NCI-H1436 (cell line): ENCODE data around the gene DACH1.
"Not testable (repeated sequence)": the region's sequence is repeated elsewhere in the genome, so short reads cannot be mapped to it uniquely, and the experiment has no call there.

Experiments used
- DNase-seq: peaks from one replicate; lab custom pipeline; 2025; lab: John Stamatoyannopoulos, UW

Gene DACH1

GRCh38 chr13:71865874-71866334 lies 1.1 kb downstream of the DACH1 start:
- DNase-seq, result no peak

GRCh38 chr13:71864986-71865873 lies 1.8 kb downstream of the DACH1 start:
- DNase-seq, result peak; percentile 20

DNA sequence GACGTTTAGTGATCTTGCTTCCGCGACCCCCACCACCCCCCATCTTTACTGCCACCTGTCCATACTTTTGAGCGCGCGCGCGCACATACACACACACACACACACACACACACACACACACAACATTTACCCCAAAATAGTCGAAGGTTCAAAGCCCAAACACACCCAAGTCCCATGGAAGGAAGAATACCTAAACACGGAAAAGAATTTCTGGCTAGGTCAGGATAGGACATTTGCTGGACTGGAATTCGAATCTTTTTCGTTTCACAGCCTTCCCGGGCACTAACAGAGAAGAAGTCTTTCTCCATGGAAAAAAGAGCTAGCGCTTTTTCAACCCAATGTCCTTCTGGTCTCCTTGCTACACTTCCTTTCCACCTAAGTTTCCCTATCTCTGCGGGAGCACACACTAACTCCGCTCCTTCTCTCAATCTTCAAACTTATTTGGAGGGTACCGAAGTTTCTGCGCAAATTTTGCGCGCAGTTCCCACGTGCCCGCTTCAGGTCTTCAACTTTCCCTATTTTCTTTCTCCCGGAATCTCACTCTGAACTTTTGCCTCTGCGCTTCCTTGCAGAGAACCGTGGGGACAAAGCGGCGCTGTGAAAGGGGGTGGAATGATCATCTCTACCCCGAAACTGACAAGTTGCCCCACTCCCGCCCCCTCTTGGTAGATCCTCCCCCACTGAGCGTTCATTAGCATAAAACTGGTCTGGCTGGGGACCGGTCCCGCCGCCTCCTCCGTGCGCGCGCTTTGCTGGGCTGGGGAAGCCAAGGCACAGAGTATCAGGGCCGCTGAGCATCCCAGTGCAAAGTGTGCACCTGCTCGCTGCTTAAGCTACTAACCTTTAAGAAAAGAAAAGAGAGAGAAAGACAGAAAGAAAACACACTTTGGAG lies 2.7 kb downstream of the DACH1 start:
- peak; percentile 56 for DNase-seq

DNA sequence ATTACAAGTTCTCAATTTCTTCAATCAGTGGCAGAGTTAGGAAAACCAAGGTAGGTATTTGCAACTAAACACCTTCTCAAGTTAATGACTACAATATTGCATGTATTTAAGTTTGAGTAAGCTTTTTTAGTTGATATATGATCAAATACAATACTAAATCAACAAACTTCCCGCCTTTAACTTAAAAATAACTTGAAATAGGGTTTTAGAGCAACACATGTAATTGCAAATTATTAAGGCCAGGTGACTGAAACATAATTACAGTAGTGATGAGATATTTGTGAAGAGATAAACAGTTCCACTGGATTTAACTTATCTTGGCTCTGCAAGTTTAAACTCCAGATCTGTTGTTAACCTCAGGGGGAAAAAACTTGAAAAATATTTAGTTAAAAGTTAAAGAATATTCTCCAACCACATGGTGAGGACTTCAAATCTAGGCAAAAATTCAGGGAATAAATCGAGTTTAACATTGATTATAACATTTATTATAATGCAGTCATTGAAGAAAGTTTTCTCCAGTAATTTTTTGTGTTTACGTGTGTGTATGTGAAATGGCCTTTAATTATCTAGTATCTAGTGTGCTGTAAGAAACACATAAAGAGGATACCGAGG lies 3.6 kb downstream of the DACH1 start:
- DNase-seq, result no peak

DNA sequence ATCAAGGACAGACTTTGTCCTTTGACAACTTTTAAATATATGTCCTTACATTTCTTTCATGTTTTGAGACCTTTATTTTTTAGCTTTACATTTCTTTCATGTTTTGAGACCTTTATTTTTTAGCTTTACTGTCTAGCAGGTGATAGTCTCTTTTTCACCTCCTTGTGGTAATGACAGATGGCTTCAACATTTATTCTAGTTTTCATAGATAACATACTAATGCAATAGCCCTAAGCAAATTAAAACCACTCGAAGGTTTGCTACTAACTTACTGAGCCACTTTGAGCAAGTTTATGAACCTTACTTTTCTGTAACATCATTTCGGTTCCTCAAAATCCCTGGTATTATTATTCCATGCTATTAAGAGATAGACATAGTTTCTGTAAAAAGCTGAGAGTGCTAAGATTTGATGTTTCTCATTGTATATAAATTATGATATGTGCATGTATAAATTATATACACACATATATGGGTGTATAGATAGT lies 4.5 kb downstream of the DACH1 start:
- DNase-seq, result no peak

DNA sequence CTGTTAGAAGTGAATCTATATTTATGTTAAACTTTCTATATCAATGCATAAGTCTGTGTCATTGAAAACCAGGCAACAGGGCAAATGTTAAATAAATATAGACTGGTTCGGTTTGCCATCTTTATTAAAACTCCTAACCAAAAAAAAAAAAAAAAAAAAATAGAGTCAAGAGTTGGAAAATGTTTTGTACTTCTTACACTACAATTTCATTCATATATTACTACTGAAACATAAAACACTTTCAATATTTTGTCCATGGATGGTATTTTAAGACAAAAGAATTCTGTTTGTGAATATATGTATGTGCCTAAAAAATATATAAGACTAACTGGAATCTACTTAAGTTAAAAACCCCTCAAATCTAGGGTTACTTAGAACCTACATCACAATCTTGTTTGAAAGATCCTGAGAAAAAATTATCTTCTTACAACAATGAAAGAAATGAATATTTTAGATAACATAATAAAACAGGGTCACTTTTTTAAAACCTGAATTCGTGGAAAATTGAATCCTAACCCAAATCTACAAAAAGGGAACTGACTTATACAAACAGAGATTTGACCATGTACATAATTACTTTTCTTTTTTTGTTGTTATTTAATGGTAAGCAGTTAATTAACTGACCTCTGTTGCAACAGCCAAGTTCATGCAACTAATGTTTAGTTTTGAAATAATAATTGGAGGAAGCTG lies 5.1 kb downstream of the DACH1 start:
- no peak for DNase-seq

GRCh38 chr13:71860547-71861138 lies 6.4 kb downstream of the DACH1 start:
- DNase-seq, result no peak

DNA sequence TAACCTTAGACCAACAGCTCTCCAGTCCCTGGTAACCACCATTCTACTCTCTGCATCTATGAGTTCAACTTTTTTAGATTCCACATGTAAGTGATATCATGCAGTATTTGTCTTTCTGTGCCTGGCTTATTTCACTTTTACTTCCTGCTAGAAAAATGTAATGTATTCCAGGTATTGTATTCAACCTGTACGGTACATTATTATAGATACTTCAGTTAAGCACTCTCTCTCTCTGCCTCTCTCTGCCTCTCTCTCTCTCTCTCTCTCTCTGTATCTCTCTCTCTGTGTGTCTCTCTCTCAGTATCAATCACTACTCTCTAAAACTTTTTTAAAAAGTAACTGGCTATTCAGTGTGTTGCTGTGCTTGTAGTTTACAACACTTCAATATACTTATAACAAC lies 8.4 kb downstream of the DACH1 start:
- DNase-seq, result no peak

GRCh38 chr13:71856548-71857043 lies 10.4 kb downstream of the DACH1 start:
- no peak for DNase-seq

DNA sequence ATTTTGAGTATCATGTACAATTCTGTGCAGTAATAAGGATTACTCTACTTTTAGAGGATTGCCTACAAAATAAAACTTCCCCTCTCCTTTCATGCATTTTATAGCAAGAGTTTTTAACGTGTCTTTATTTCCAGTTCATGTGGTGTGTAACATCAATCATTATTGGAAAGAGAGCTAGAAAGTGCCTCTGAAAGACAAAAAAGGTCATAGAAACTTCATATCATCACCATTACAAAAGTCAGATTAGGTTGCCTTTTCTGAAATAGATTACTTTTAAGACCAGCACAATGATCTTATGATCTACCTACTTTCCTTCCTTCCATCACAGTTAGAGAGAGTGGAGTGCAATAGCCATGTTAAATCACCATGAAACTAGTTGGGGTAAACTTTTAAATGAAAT lies 12.6 kb downstream of the DACH1 start:
- no peak for DNase-seq

DNA sequence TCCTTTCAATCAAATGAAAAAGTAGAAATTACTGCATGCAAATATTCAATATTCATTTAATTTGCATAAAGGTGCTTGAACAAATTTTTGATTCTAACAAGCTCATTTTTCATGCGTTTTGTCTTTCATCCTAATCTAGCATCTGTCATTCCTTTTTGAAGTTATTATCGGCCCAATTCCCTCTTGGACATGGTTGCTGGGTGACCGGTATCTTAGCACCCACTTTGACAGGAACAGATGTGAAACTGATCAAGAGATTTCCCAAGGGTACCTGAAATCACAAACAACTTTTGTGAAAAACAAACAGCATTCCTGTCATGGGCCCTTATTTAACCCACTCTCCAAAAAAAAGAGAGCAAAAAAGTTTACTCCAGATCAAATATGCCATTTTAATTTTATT lies 13.3 kb downstream of the DACH1 start:
- DNase-seq, result no peak

- DNase-seq, result no peak
Observed at GRCh38 chr13:71852736-71853135, 14.3 kb downstream of the DACH1 start.

- no peak for DNase-seq
Observed at GRCh38 chr13:71851498-71852409, 15.2 kb downstream of the DACH1 start.

DNA sequence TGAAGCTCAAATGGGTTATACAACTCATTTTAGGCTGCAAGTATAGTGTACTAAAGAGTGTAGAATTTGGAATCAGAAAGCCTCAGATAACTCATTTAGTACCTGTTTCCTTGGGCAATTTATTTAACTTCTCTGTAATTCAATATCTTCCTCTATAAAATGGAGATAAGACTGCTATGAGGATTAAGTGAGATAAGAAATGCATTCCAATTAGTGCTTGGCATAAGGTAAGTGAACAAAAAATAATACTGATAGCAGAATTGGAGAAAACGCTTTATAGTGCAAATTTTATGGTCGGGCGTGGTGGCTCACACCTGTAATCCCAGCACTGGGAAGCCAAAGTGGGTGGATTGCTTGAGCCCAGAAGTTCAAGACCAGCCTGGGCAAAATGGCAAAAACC lies 25.0 kb downstream of the DACH1 start:
- no peak for DNase-seq

DNA sequence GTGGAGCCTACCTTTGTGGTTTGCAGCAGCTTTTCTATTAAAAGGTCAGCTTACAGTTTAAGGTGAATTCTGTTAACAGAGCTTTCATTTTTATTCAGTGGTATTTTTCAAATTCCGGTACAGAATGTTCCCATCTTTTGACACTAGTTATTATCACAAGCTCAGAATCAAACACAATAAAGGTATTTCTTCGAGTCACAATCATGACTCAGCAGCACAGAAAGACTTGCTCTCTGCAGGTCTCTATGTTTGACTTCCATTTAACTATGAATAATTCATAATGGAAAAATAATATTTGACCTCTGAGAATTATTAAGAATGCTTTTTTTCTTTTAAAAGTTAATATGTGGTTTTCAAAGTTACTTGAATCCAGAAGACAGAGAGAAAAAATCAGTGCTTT lies 28.2 kb downstream of the DACH1 start:
- DNase-seq, result no peak

DNA sequence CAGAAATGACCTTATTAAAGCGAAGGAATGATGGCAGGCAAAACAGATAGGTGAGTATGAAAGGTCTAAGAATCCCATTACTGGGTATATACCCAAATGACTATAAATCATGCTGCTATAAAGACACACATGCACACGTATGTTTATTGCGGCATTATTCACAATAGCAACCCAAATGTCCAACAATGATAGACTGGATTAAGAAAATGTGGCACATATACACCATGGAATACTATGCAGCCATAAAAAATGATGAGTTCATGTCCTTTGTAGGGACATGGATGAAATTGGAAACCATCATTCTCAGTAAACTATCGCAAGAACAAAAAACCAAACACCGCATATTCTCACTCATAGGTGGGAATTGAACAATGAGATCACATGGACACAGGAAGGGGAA lies 29.4 kb downstream of the DACH1 start:
- DNase-seq, result not testable (repeated sequence)

- DNase-seq, result no peak
Observed at GRCh38 chr13:71831716-71832115, 35.3 kb downstream of the DACH1 start.

- DNase-seq, result no peak
Observed at GRCh38 chr13:71830736-71831135, 36.3 kb downstream of the DACH1 start.

DNA sequence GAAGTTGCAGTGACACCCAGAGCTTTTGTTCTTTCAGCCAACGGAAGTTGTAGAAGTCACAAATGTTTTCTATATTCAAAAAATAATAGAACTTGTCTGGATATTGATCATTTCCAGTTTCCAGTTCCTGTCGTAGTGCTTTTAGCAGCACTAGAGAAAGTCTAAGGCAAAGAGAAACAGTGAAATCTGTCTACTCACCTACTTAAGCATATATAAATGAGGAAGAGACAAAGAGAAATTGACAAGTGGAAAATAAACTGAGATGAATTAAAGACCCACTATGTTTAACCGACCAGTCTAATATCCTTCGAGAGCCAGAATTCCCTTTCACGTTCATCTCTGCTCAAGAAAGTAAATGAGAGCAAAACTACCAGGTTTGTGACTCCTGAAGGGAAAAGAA lies 36.7 kb downstream of the DACH1 start:
- DNase-seq, result no peak

DNA sequence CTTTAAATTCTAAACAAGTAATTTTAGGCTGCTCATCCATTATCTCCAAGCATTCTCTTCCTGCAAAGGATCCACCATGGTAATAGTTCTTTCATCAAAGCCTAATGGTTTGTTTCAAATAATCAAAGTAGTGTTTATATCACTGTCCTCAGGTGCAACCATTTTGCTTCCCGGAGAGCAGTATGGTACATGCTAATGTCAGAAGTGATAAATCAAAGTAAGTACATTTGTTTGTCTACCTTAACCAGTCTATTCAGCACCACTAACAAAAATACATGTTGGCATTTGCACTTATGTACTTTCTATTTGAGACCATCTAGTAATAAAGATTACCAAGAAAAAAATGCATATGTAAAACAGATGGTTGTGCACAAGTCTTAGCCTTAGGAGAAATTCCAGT lies 37.5 kb downstream of the DACH1 start:
- no peak for DNase-seq
